B cell (primary cell): ENCODE results near the gene SLC47A2. TPM values are rescaled to one million over a fixed set of nuclear protein-coding genes. Genes with fewer than 3 reads are reported as not detected.

Experiments used
- ATAC-seq: fragments of 200-7000 bp; cut with Tn5 transposase; one replicate; pipeline ENCODE4 v1.10.0; 2021; ENCODE audit warnings: low read depth, mild to moderate bottlenecking, moderate number of reproducible peaks, moderate library complexity
- CTCF ChIA-PET: fragments of 350-600 bp; sonication (Branson Sonifier 250); formaldehyde crosslinking; loops from one replicate; lab custom pipeline; 2021; ENCODE audit warnings: antibody characterized with exemption, inconsistent platforms; lab: Charles Lee
- POLR2A ChIA-PET: fragments of 350-600 bp; sonication (Branson Sonifier 250); formaldehyde crosslinking; loops from one replicate; lab custom pipeline; 2021; ENCODE audit warnings: antibody characterized with exemption; lab: Charles Lee
- DNase-seq: peaks from one replicate; pipeline ENCODE4 v3.0.0; 2013
- H2AFZ ChIP-seq: 2 replicates; pipeline ENCODE4 v1.6.1; 2012; ENCODE audit warnings: mild to moderate bottlenecking, low read depth, low read length; ENCODE audit not compliant: insufficient read depth, poor library complexity, severe bottlenecking
- H3K27ac ChIP-seq, 2 donors: 1 replicate in 1 of 2; 2 replicates in 1 of 2; pipeline ENCODE4 v1.5.1; 2012 to 2013; ENCODE audit warnings: low read length in 2 of 2, mild to moderate bottlenecking in 2 of 2, moderate library complexity in 1 of 2
- H3K27me3 ChIP-seq, 4 experiments: fragments of 200-600 bp in 1 of 4; sonication (generic) in 1 of 4; replicated peaks in 1 of 4; 1 replicate in 2 of 4; 2 replicates in 2 of 4; pipeline versions ENCODE4 v1.6.1 to v1.7.0; 2013 to 2016; ENCODE audit warnings: low read length in 3 of 4, mild to moderate bottlenecking in 2 of 4, mixed read lengths in 1 of 4, moderate library complexity in 1 of 4; ENCODE audit not compliant: insufficient read depth in 4 of 4, control insufficient read depth in 3 of 4; ENCODE audit errors: control extremely low read depth in 1 of 4
- H3K36me3 ChIP-seq, 2 experiments: replicated peaks in 1 of 2; 1 replicate in 1 of 2; 2 replicates in 1 of 2; pipeline versions ENCODE4 v1.6.1 to v1.7.1; 2013; ENCODE audit warnings: low read length in 1 of 2; ENCODE audit not compliant: insufficient read depth in 2 of 2, control insufficient read depth in 1 of 2; ENCODE audit errors: control extremely low read depth in 1 of 2, extremely low read depth in 1 of 2
- H3K4me1 ChIP-seq, 2 donors: fragments of 200-600 bp in 1 of 2; sonication (generic) in 1 of 2; 1 replicate in 1 of 2; 2 replicates in 1 of 2; pipeline versions ENCODE4 v1.5.1 to v1.6.1; 2013 to 2017; ENCODE audit warnings: low read length in 2 of 2; ENCODE audit not compliant: control insufficient read depth in 2 of 2, insufficient read depth in 2 of 2
- H3K4me2 ChIP-seq: replicated peaks from 2 replicates; pipeline ENCODE3; 2012; ENCODE audit warnings: mild to moderate bottlenecking, low read depth, low read length; ENCODE audit not compliant: poor library complexity, severe bottlenecking
- H3K4me3 ChIP-seq, 5 experiments: fragments of 200-600 bp in 1 of 5; sonication (generic) in 1 of 5; 1 replicate in 3 of 5; 2 replicates in 2 of 5; pipeline versions ENCODE4 v1.5.1 to v1.7.0; 2011 to 2016; ENCODE audit warnings: low read length in 4 of 5, mild to moderate bottlenecking in 4 of 5, low read depth in 2 of 5, control low read depth in 1 of 5, moderate library complexity in 1 of 5; ENCODE audit not compliant: insufficient read depth in 1 of 5; ENCODE audit errors: control extremely low read depth in 1 of 5, extremely low read depth in 1 of 5
- H3K79me2 ChIP-seq: fragments of 200-600 bp; sonication (generic); one replicate; pipeline ENCODE4 v1.6.0; 2016; ENCODE audit warnings: low read length; ENCODE audit not compliant: control insufficient read depth, insufficient read depth
- H3K9ac ChIP-seq: fragments of 200-600 bp; sonication (generic); 2 replicates; pipeline ENCODE4 v1.6.1; 2017; ENCODE audit warnings: mild to moderate bottlenecking, low read length, moderate library complexity
- H3K9me3 ChIP-seq, 3 donors: one replicate each; pipeline versions ENCODE4 v1.6.1 to v1.7.1; 2013; ENCODE audit warnings: low read length in 2 of 3; ENCODE audit not compliant: control insufficient read depth in 2 of 3, insufficient read depth in 1 of 3; ENCODE audit errors: control extremely low read depth in 1 of 3
- H4K20me1 ChIP-seq: 2 replicates; pipeline ENCODE4 v1.6.0; 2012; ENCODE audit warnings: mild to moderate bottlenecking, low read length; ENCODE audit not compliant: insufficient read depth, control insufficient read depth, poor library complexity, severe bottlenecking
- H3K27ac Mint-ChIP-seq: one replicate; pipeline ENCODE4 v1.8.0; 2021; ENCODE audit warnings: mixed read lengths
- H3K27me3 Mint-ChIP-seq: one replicate; pipeline ENCODE4 v1.8.0; 2021; ENCODE audit warnings: mixed read lengths
- H3K4me1 Mint-ChIP-seq: one replicate; pipeline ENCODE4 v1.8.0; 2021; ENCODE audit warnings: mixed read lengths
- H3K4me3 Mint-ChIP-seq: one replicate; pipeline ENCODE4 v1.8.0; 2021; ENCODE audit warnings: mixed read lengths
- H3K9me3 Mint-ChIP-seq: one replicate; pipeline ENCODE4 v1.8.0; 2022; ENCODE audit warnings: mixed read lengths; ENCODE audit not compliant: insufficient read depth
- EZH2 ChIP-seq: IDR thresholded peaks from 2 replicates; pipeline ENCODE4 v1.6.1; 2012; ENCODE audit warnings: borderline replicate concordance, low read depth, mild to moderate bottlenecking, moderate library complexity, low read length; ENCODE audit not compliant: insufficient read depth, poor library complexity, severe bottlenecking
- WGBS: methylation state at CpG from one replicate; pipeline ENCODE4 v1.1.5; 2013; ENCODE audit warnings: missing lambda C conversion rate; ENCODE audit not compliant: insufficient coverage; 5-methylcytosine and 5-hydroxymethylcytosine counted together
- intact Hi-C: fragments of 100-400 bp; cut with micrococcal nuclease; formaldehyde crosslinking; loops from one replicate; pipeline ENCODE4 v1.10.0; 2022
- polyA plus RNA-seq: library from polyadenylated mRNA; depleted of rRNA; stranded (reverse); fragments of >200 nt; gene quantifications from 2 replicates; pipeline ENCODE4 v1.2.3, GENCODE V29; 2012
- total RNA-seq, 2 donors: library from RNA; stranded (reverse); fragments of 120-200 nt in 1 of 2; gene quantifications; 1 replicate in 1 of 2; 2 replicates in 1 of 2; pipeline versions ENCODE4 v1.2.3 to v1.2.4, GENCODE V29; 2013 to 2022
- TF ChIP-seq, protein P1 (sequence below): fragments of 200-600 bp; IDR thresholded peaks from one replicate; pipeline ENCODE4 v1.8.0; 2022; ENCODE audit warnings: antibody characterized with exemption, mild to moderate bottlenecking

The SLC47A2 gene
- total and polyA plus RNA-seq, 2 donors (not counting 1 experiment from before 2014, with no cell fraction given): not detected

GRCh38 chr17:19729900-19730299, 13.5 kb upstream of the SLC47A2 start:
- Histone ChIP-seq H3K4me2 (no peak overlapping the region), H3K4me1 (peaks cover 3% of the 10 kb centered on the region in 2 donors), H4K20me1 (no peaks in the 10 kb centered on the region), H3K9ac (no peak overlapping the region), H3K27ac (no peak overlapping the region), H3K9me3 (no peaks in the 10 kb centered on the region), H3K36me3 (no peaks in the 10 kb centered on the region), H3K79me2 (no peaks in the 10 kb centered on the region), H3K4me3 (no peak overlapping the region), H2AFZ (no peak overlapping the region), H3K27me3 (no peaks in the 10 kb centered on the region)
- WGBS: 100% methylated on average over 6 of the region's 6 CpGs
- no peak for TF ChIP-seq EZH2
- TF ChIP-seq, protein P1, sequence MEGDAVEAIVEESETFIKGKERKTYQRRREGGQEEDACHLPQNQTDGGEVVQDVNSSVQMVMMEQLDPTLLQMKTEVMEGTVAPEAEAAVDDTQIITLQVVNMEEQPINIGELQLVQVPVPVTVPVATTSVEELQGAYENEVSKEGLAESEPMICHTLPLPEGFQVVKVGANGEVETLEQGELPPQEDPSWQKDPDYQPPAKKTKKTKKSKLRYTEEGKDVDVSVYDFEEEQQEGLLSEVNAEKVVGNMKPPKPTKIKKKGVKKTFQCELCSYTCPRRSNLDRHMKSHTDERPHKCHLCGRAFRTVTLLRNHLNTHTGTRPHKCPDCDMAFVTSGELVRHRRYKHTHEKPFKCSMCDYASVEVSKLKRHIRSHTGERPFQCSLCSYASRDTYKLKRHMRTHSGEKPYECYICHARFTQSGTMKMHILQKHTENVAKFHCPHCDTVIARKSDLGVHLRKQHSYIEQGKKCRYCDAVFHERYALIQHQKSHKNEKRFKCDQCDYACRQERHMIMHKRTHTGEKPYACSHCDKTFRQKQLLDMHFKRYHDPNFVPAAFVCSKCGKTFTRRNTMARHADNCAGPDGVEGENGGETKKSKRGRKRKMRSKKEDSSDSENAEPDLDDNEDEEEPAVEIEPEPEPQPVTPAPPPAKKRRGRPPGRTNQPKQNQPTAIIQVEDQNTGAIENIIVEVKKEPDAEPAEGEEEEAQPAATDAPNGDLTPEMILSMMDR: no peak
- ATAC-seq (no peak), DNase-seq (no peak)
- Mint-ChIP-seq H3K9me3 (no peaks in the 10 kb centered on the region), H3K27ac (no peak overlapping the region), H3K4me1 (peaks cover 5% of the 10 kb centered on the region), H3K27me3 (no peaks in the 10 kb centered on the region), H3K4me3 (no peak overlapping the region)
- CTCF ChIA-PET: no interaction called here
- intact Hi-C loops: no loop called here
- POLR2A ChIA-PET: no interaction called here

DNA sequence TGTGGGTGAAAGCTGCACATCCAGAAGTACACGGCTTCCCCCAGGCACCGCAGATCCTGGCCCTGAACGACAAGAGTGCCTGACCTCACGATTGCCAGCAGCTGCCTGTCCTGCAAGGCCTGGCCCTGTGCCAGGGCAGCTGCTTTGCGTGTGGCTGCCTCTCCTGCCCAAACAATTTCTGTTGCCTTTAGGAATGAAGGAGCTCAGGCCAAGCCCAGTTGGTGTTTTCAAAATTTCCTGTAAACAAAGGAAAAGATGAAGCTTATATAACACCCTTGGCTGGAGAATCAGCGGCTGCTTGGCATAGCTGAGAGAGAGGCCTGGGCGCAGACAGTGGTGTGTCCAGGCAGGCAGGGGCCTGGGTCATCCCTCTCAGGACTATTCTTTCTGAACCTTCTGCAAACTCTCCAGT, 11.7 kb upstream of the SLC47A2 start:
- Histone ChIP-seq H3K79me2 (no peaks in the 10 kb centered on the region), H3K4me1 (peaks cover 12% of the 10 kb centered on the region in 2 donors), H3K9me3 (no peaks in the 10 kb centered on the region), H3K4me2 (no peak overlapping the region), H3K9ac (no peak overlapping the region), H2AFZ (no peak overlapping the region), H3K36me3 (no peaks in the 10 kb centered on the region), H3K4me3 (no peak overlapping the region), H3K27ac (no peak overlapping the region), H3K27me3 (no peaks in the 10 kb centered on the region), H4K20me1 (no peaks in the 10 kb centered on the region)
- POLR2A ChIA-PET: no interaction called here
- no peak for ATAC-seq
- Mint-ChIP-seq H3K4me1 (peaks cover 12% of the 10 kb centered on the region), H3K4me3 (no peak overlapping the region), H3K9me3 (no peaks in the 10 kb centered on the region), H3K27me3 (no peaks in the 10 kb centered on the region), H3K27ac (no peak overlapping the region)
- CTCF ChIA-PET: interaction anchor here (1.3 to 1.6 kb wide), 3 partner anchors 13 to 34 kb away, joined by 5 to 7 read pairs (median 7); no protein-coding TSS in a partner anchor
- WGBS: 51% methylated on average over 7 of the region's 7 CpGs
- TF ChIP-seq EZH2: no peak
- TF ChIP-seq, protein P1: no peak
- DNase-seq: no peak
- intact Hi-C loops: no loop called here
